ENCODE results near the gene OVOL2.
"Not testable (repeated sequence)": the region's sequence is repeated elsewhere in the genome, so short reads cannot be mapped to it uniquely, and the experiment has no call there.

The OVOL2 gene

DNA sequence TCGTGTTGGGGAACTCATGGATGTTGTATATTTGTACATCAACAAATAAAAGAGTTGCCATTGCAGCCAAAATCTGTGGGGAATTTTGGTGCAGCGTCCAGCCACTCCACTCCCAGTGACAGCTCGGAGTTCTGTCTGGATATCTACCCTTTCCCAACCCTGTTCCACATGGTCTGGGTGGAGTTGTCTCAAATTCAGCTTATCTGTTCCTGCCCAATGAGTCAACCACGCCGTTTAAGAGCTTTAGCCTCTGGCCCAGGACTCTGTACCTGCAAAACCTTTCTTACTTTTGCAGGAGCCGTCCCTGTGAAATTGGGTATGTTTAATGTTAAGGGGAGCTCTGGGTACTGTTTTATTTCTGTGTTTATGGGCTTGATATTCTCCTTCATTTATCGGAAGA is 33.9 kb upstream of the OVOL2 start:
- DNase-seq (ENCODE audit: low read depth in 1 of 2, low spot score in 1 of 2), result no peak
- H3K27ac ChIP-seq (replicated peaks), result no peak overlapping the region
- no peak for TF ChIP-seq SPI1 (IDR thresholded peaks at IDR 0.05; ENCODE audit: borderline replicate concordance, low read depth)
- TF ChIP-seq CTCF (IDR thresholded peaks at IDR 0.05; ENCODE audit: insufficient read depth, low read length), result no peak
- no peak for TF ChIP-seq REST (IDR thresholded peaks at IDR 0.05; ENCODE audit: insufficient replicate concordance, low read depth)
- no peak for TF ChIP-seq POLR2AphosphoS5 (IDR thresholded peaks at IDR 0.05; ENCODE audit: low read depth)
- TF ChIP-seq GABPA (IDR thresholded peaks at IDR 0.05; ENCODE audit: low read depth), result no peak
- no peak overlapping the region for H3K4me3 ChIP-seq (replicated peaks; ENCODE audit: insufficient read depth, low read length)
- no peaks in the 10 kb centered on the region for H3K27me3 ChIP-seq (ENCODE audit: insufficient read depth, poor library complexity, severe bottlenecking)

DNA sequence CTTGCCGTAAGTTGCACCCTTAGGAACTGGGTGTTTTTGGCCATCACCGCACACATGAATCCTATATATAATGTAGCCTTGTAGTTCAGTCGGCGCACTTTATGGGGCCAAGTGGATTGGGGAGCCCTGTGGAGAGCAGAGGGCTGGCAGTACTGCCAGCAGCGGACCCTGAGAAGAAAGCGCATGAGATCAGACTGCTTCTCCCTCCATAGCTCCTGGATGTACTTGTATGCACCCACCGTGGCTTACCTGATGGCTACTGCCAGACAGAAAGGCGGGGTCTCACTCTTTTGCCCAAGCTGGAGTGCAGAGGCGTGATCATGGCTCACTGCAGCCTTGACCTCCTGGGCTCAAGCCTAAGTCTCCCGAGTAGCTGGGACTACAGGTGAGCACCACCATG is 32.8 kb upstream of the OVOL2 start:
- Histone ChIP-seq H3K27me3 (ENCODE audit: insufficient read depth, poor library complexity, severe bottlenecking) (no peaks in the 10 kb centered on the region), H3K4me3 (replicated peaks; ENCODE audit: insufficient read depth, low read length) (no peak overlapping the region), H3K27ac (replicated peaks) (no peak overlapping the region)
- no peak for TF ChIP-seq SPI1 (IDR thresholded peaks at IDR 0.05; ENCODE audit: borderline replicate concordance, low read depth)
- TF ChIP-seq GABPA (IDR thresholded peaks at IDR 0.05; ENCODE audit: low read depth), result no peak
- no peak for TF ChIP-seq CTCF (IDR thresholded peaks at IDR 0.05; ENCODE audit: insufficient read depth, low read length)
- TF ChIP-seq REST (IDR thresholded peaks at IDR 0.05; ENCODE audit: insufficient replicate concordance, low read depth), result no peak
- TF ChIP-seq POLR2AphosphoS5 (IDR thresholded peaks at IDR 0.05; ENCODE audit: low read depth), result no peak
- no peak for DNase-seq (ENCODE audit: low read depth in 1 of 2, low spot score in 1 of 2)

DNA sequence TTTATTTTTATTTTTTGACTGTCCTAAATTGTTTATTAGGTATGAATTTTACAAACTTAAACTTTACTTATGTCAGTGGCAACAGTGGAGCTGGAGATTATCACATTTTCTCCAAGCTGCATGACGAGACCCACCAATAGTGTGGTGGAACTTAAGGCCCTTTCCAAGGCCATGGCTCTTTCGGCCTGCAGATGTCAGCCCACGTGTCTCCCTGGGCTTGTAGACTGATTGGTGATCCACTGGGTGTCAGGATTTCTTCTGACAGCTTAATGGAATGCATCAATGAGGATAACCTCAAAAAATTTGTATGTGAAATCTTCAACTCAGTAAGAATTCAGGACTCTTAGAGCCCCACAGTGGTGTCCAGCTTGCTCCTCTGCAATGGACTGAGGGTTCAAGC is 32.3 kb upstream of the OVOL2 start:
- no peaks in the 10 kb centered on the region for H3K27me3 ChIP-seq (ENCODE audit: insufficient read depth, poor library complexity, severe bottlenecking)
- TF ChIP-seq POLR2AphosphoS5 (IDR thresholded peaks at IDR 0.05; ENCODE audit: low read depth) (no peak), REST (IDR thresholded peaks at IDR 0.05; ENCODE audit: insufficient replicate concordance, low read depth) (no peak), GABPA (IDR thresholded peaks at IDR 0.05; ENCODE audit: low read depth) (no peak), CTCF (IDR thresholded peaks at IDR 0.05; ENCODE audit: insufficient read depth, low read length) (no peak), SPI1 (IDR thresholded peaks at IDR 0.05; ENCODE audit: borderline replicate concordance, low read depth) (no peak)
- no peak for DNase-seq (ENCODE audit: low read depth in 1 of 2, low spot score in 1 of 2)
- no peak overlapping the region for H3K27ac ChIP-seq (replicated peaks)
- no peak overlapping the region for H3K4me3 ChIP-seq (replicated peaks; ENCODE audit: insufficient read depth, low read length)

DNA sequence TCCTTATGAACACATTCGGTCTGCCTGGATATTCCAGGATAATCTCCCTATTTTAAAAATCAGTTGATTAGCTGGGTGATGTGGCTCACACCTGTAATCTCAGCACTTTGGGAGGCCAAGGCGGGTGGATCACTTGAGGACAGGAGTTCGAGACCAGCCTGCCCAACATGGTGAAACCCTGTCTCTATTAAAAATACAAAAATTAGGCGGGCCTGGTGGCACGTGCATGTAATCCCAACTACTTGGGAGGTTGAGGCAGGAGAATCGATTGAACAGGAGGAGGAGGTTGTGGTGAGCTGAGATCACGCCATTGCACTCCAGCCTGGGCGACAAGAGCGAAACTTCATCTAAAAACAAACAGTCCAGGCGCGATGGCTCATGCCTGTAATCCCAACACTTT is 31.1 kb upstream of the OVOL2 start:
- not testable (repeated sequence) for DNase-seq (ENCODE audit: low read depth in 1 of 2, low spot score in 1 of 2)

DNA sequence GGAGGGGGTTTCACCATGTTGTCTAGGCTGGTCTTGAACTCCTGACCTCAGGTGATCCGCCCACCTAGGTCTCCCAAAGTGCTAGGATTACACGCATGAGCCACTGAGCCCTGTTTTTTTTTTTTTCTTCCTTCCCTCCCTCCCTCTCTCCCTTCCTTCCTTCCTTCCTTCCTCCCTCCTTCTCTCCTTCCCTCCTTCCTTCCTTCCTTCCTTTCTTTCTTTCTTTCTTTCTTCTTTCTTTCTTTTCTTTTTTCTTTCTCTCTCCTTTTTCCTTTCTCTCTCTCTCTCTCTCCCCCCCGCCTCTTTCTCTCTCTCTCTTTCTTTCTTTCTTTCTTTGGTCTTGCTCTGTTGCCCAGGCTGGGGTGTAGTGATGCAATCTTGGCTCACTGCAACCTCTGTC is 30.6 kb upstream of the OVOL2 start:
- not testable (repeated sequence) for DNase-seq (ENCODE audit: low read depth in 1 of 2, low spot score in 1 of 2); H3K27me3 ChIP-seq (ENCODE audit: insufficient read depth, poor library complexity, severe bottlenecking); H3K27ac ChIP-seq (replicated peaks); H3K4me3 ChIP-seq (replicated peaks; ENCODE audit: insufficient read depth, low read length)

More for the DNA sequence above, 31.1 kb upstream of the OVOL2 start:
- not testable (repeated sequence) for H3K4me3 ChIP-seq (replicated peaks; ENCODE audit: insufficient read depth, low read length); H3K27me3 ChIP-seq (ENCODE audit: insufficient read depth, poor library complexity, severe bottlenecking); H3K27ac ChIP-seq (replicated peaks)
